Measurements from ENCODE around the gene PIEZO1.

DNA sequence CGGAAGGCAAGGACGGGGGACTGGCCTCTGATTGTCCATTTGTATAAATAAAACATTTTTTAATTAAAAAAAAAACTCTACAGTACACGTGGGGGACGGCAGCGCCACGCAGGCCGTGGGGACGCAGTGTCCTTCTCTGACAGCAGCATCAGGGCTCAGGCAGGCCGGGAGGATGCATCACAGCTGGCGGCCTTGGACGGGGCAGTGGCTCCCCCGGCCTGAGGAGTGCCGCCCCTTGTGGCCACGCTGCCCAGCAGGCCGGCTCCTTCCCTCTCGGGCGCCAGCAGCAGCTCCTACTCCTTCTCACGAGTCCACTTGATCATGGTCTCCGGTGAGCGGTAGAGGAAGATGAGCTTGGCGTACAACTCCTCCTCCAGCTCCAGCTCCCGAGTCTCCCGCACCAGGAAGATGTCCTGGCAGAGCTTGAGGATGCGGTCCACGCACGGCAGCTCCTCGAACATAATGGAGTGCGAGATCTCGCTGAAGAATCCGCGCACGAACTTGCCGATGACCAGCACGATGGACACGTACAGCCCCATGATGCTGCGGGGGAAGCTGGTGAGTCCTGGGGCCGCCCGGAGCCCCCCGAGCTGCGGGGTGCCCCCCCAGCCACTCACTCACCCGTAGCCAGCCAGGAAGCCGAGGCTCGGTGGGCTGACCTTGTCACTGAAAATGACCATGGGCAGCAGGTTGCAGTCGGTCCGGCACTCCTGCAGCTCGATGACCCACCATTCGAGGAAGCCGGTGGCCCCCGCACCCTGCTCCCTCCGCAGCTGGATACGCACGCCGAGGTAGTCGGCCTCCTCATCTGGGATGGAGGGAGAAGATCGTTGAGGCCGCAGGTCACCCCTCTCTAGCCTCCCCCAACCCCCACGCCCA is 69.5 kb downstream of the PIEZO1 start:
- TF ChIP-seq, protein P1, sequence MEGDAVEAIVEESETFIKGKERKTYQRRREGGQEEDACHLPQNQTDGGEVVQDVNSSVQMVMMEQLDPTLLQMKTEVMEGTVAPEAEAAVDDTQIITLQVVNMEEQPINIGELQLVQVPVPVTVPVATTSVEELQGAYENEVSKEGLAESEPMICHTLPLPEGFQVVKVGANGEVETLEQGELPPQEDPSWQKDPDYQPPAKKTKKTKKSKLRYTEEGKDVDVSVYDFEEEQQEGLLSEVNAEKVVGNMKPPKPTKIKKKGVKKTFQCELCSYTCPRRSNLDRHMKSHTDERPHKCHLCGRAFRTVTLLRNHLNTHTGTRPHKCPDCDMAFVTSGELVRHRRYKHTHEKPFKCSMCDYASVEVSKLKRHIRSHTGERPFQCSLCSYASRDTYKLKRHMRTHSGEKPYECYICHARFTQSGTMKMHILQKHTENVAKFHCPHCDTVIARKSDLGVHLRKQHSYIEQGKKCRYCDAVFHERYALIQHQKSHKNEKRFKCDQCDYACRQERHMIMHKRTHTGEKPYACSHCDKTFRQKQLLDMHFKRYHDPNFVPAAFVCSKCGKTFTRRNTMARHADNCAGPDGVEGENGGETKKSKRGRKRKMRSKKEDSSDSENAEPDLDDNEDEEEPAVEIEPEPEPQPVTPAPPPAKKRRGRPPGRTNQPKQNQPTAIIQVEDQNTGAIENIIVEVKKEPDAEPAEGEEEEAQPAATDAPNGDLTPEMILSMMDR (IDR thresholded peaks at IDR 0.05) = no peak
- no peak for TF ChIP-seq EZH2 (IDR thresholded peaks at IDR 0.05; ENCODE audit: borderline replicate concordance, insufficient read depth, low read depth, low read length, poor library complexity, severe bottlenecking)

All from B cell (primary cell).